Measurements from ENCODE around the gene PROSER2. TPM values are rescaled to one million over a fixed set of nuclear protein-coding genes. Genes with fewer than 3 reads are reported as not detected.

Gene PROSER2
- polyA plus RNA-seq, 12 donors, result 2.7 to 13.4 (median 3.7) TPM; not detected in 1

DNA sequence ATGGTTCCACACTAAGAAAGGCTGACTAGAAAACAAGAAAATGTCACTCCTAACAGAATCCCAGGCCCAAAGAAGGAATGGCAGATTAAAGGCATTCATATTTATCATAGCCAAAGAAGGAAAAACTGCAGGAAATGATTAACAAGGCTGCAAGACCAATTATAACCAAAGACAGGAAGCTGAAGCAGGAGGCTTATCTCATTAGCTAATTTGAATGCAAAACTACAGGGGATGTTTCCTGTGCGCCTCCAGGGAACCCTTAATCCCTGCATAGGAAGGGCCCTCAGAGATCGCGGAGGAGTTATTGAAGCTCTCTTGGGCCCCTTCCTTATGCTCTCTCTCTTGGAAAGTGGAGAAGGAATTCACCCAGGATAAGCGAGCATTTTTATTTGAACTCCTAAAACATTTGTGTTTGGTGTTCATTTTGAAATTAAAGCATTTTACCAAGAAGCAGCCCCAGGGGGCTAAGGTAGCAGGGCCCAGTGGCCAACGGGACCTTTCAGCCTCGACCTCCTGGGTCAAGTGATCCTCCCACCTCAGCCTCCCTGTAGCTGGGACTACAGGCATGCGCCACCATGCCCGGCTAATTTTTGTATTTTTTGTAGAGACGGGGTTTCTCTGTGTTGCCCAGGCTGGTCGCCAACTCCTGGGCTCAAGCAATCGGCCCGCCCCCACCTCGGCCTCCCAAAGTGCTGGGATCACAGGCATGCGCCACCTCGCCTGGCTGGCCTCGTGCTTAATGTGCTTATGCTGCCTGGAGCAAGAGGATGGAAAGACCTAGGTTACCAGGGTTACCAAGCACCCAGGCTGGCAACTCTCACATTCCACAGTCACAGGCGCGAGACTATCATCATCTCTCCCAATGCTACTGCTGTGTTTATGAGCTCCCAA, 24.1 kb upstream of the PROSER2 start:
- DNase-seq, result no peak

DNA sequence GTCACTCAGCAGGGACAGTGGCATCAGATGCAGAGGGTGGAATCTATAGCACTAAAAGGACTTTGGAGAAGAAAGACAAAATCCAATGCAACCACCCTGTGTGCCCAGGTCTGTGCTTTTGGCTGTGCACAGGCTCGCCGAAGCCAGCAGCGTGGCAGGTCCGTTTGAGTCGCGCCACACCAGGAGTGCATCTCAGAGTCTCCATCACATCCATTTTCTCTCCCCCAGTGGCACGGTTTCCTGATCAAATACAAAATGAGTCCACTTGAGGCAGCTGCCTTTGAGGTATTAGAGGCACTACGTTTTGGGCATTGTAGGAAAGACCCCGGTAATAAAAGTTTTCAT, 23.4 kb upstream of the PROSER2 start:
- DNase-seq, result no peak

DNA sequence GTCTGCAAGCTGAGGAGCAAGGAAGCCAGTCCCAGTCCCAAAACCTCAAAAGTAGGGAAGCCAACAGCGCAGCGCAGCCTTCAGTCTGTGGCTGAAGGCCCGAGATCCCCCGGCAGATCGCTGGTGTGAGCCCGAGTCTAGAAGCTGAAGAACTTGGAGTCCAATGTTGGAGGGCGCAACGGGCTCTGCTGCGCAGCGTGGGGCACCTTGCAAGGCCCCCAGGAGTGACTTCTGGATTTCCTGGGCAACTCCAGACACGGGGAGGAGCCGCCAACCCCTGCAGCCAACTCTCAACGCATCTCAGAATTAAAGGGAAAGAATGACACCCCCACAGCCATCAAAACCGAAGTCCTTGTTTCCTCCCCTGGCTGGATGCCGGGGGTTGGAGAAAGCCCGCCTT, 18.8 kb upstream of the PROSER2 start:
- DNase-seq, result no peak

DNA sequence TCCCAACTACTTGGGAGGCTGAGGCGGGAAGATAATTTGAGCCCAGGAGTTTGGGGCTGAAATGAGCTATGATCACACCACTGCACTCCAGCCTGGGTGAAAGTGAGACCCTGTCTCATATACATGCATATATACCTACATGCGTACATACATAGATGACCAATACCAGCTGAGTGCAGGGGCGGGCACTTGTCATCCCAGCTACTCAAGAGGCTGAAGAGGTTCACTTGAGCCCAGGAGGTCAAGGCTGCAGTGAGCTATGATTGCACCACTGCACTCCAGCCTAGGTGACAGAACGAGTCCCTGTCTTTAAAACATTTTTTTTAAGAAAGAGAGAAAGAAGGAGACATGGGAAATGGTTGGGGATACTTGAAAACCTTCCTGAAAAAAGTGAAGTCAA, 17.4 kb upstream of the PROSER2 start:
- DNase-seq, result no peak

DNA sequence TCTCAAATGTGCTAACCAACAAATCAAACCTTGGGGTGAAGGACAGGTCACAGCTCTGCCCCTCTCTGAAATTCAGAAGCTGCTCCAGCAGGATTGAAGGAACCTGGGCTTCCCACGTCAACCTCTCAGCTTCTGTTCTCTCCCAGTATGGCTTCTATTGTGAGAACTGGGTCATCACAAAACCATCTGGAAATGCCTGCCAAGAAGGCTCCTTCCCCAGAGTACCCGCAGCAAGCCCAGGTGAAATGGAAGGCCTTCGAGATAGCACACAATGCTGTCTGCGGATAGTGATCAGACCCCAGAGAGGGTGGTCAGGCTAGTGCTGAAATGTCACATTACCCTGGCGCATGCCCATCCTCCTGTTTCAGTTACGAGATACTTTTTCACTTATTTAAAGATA, 16.4 kb upstream of the PROSER2 start:
- no peak for DNase-seq

DNA sequence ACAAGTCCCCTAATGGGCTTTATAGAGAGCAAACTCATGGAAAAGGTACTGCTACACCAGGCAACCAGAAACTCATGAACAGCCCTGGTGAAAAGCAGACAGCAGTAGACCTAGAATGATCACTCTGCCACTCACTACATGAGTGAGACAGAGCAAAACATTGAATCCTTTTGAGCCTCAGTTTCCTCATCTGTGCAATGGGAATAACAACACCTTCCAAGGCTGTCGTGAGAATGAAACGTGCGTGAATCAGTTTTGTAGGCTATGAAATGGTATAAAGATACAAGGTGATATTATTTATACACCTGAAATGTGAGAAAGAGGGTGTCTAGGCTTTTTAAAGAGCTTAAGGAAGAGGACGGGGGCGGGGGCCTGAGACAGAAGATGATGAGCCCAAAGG, 14.3 kb upstream of the PROSER2 start:
- DNase-seq, result no peak

DNA sequence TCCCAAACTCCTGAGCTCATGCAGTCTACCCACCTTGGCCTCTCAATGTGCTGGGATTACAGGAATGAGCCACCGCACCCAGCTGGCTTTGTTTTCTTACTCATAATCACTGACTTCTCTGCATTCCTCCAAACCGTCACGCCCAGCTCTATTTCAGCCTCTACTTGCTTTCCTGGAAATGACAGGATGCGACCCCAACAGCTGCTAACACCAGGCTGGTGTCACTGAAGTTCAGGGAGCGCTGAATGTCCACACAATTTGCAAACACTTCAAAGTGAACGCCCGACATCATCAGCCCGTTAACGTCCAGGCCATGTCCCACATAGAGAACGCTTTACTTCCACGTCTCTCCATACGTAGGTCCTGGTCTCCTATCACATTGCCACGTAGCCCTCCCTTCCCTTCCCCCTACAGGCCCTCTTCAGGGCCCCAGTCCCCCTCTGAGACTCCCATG, 12.8 kb upstream of the PROSER2 start:
- DNase-seq, result no peak

DNA sequence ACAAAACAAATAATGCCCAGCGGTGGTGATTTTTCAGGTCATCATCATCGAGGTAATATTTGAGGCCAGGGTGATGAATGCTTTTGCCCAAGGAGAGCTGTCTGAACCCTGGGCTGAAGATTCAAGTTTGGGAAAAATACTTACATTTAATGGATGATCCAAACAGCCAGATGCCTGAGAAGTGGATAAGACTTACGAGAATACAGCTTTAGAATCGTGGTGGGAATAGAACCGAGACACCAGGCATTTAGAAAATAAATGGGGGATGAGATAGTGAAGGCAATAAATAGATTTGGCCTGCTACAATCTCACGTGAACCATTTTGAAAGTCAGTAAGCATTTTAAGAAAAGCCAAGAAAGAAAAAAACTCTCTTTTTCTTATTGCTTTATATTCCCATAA, 12.2 kb upstream of the PROSER2 start:
- DNase-seq, result no peak

DNA sequence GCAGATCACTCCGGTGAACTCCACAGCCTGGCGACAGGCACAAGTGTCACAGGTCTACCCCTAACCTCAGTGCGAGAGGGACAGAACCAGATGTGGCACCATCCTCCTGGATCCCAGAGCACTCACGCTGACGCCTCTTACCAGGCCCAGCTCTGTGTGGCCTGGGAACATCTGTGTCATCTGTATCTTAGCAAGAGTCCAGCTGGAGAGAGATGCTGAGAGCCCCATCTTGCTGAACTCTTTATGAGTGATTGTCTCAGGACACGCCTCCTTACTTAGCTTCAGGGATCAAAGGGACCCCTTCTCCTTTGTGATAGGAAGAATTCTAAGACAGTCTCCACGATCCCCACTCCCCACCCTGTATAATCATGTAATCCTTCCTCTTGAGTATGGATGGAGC, 10.0 kb upstream of the PROSER2 start:
- DNase-seq, result no peak

DNA sequence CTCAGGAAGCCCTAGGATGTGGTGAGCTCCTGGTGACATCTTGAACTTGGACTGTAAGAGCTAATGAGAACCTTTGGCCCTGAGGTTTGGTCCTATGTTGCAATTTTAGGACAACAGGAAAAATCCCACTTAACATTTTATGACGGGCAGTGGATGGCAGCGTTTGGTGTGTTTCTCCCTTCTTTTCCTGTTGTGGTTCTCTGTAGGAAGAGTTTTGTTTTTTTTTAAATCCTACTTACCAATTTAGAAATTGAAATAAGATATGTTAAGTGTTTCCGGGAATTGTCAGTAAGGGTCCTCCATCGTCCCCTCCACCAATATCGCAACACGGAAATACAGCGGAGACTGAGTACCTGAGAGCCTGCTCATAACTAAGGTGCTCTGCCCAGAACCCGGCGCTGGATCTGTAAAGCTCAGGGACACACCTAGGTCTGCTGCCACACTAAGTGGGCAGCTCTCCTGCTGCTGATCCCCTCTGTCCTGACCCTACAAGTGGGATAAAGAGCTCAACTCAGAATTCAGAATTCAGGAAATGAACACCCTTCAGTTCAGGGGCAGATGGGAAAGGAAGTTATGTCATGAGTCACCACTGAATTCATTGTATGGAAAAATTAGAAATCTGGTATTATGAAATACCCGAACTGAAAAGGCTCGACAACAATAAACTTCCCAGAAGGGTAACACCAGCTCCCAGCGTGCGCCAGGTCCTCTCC, 9.1 kb upstream of the PROSER2 start:
- no peak for DNase-seq

DNA sequence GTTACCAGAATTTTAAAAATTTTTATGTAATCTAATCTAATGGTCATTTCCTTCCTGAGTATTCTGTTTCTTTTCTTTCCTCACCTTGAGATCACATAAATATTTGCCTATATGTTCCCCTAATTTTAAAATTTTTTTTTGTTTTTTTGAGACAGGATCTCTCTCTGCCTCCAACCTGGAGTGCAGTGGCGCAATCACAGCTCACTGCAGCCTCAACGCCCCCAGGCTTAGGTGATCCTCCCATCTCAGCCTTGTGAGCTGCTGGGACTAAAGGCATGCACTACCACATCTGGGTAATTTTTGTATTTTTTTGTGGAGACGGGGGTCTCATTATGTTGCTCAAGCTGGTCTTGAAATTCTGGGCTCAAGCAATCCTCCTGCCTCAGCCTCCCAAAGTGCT, 4.1 kb upstream of the PROSER2 start:
- DNase-seq, result no peak

DNA sequence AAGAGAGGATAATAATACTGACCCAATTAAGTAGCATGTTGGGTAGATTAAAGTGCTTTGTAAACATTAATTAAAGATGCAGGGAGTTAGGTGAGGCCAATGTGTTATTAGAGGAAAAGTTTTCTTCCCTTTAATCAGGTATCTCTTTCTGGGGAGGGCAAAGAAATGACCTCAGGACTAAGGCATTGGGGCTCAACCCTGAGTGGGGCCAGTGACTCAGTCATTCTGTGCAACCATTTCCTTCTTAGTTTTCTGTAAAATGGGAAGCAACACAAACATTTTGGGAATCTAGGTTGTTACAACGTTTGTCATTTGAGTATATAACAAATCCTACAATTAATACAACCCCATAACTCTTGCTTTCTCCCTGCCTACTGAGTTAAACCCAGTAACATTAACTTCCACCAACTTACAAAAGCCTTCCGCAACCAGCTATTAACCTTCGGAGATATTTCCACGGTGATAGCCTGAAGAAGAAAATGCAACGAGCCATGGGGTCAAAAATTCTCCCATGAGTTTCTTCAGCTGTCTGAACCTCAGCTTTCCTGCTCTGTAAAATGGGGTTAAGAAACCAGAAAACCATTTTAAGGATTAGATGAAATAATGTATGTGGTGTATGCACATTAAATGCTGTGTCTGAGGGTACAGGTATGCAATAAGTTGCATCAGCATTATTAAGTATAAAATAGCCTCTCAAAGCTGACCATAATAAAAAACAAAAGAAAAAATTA, 965 bp upstream of the PROSER2 start:
- no peak for DNase-seq

DNA sequence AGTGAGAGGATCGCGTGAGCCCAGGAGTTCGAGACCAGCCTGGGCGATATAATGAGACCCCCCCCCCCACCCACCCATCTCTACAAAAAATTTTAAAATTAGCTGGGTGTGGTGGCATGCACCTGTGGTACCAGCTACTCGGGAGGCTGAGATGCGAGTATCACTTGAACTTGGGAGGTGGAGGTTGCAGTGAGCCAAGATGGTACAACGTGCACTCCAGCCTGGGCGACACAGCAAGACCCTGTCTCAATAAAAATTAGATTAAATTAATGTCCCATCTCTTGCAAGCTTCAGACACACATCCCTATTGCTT, 391 bp upstream of the PROSER2 start:
- DNase-seq, result no peak

DNA sequence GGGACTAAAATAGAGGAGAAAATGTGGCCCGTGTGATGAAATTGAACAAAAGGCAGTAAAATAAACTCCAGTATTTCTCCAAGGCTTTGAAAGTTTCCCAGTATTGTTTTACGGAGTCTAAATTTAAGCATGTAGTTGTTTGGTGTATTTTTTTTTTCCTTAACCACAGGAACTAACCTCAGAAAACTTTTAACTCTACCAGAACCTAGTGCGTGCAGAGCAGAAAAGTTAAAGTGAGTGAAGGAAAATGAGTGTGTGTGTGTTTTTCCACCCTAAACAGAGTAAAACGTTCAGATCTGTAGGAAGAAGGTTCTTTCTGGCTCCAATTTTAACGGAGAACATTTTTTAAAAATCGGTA, 812 bp downstream of the PROSER2 start:
- no peak for DNase-seq

DNA sequence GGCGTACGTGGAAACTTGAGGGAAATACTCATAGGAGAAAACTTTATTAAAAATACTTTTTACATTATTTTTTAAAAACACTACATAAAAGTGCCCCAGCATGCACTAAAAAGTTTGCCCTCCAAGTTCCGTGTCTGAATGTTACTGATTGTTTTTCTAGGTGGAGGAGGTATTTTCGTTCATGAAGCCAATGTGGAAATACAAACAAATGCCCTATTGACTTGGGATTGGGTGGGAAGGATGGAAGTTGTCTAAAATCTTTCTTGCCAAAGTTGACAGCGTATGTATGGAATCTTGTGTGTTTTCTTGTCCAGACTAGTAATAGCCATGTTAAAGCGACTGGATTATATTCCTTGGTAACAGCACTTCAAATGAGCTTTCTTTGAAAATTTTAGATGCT, 1.2 kb downstream of the PROSER2 start:
- no peak for DNase-seq

DNA sequence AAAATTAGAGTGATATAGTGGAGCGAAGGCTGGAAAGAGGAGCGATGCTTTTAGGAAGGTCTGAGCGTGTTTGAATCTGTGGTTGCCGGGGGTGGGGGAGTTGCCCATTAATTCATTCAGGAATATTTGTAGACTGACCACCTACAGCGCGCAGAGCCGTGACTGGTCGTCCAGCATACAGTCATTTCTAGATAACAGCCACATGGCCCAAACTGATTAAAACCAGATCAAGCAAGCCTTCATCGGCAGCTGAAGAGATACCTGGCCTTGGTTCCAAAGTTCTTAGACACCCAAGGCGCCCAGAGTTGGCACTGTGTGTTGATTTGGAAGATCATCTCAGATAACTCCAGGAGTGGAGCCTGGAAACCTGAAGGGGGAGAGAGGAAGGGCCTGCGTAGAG, 1.7 kb downstream of the PROSER2 start:
- no peak for DNase-seq

DNA sequence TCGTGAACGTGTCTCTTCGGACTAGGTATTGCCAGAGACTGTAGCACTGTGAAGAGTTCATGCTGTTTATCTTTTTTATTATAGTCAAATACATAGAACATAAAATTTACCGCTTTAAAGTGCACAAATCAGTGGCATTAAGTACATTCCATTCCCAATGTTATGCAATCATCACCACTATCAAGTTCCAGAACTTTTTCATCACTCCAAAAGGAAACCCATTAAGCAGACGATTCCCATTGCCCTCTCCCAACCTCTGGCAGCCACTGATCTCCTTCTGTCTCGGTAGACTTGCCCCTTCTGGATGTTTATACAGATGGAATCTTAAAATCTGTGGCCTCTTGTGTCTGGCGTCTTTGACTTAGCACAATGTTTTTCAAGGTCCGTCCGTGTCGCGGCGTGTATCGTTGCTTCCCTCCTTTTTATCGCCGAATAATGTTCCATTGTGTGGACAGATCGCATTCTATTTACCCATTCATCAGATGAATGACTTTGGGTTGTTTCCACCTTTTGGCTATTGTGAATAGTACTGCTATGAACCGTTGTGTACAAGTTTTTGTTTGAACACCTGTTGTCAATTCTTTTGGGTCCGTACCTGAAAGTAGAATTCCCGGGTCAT, 2.7 kb downstream of the PROSER2 start:
- no peak for DNase-seq

DNA sequence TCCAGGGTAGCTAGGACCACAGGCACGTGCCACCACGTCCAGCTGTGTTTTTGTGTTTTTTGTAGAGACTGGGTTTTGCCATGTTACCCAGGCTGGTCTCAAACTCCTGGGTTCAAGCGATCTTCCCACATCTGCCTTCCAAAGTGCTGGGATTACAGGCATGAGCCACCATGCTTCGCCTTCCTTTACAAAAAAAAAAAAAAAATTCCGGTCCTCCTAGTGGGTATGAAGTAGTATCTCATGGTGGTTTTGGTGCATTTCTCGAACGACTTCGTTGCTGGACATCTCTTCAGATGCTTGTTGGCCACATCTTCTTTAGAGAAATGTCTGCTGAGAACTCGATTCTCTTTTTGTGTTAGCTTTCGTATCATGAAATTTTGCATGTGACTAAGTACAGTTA, 3.9 kb downstream of the PROSER2 start:
- no peak for DNase-seq

DNA sequence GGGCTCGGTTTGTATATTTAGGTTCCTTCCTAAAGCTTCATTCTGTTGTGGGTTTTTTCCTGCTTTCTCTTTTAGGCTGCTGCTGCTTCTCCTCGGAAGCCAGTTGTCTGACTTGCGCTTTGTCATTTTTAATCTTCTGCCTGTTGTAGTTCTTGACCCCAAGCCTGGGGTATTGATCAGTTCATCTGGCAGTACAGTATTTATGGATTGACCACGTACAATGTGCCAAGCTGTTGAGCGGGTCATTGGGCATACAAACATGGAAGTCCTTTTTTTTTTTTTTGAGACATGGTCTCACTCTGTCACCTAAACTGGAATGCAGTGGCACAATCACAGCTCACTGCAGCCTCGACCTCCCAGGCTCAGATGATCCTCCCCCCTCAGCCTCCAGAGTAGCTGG, 4.3 kb downstream of the PROSER2 start:
- no peak for DNase-seq

DNA sequence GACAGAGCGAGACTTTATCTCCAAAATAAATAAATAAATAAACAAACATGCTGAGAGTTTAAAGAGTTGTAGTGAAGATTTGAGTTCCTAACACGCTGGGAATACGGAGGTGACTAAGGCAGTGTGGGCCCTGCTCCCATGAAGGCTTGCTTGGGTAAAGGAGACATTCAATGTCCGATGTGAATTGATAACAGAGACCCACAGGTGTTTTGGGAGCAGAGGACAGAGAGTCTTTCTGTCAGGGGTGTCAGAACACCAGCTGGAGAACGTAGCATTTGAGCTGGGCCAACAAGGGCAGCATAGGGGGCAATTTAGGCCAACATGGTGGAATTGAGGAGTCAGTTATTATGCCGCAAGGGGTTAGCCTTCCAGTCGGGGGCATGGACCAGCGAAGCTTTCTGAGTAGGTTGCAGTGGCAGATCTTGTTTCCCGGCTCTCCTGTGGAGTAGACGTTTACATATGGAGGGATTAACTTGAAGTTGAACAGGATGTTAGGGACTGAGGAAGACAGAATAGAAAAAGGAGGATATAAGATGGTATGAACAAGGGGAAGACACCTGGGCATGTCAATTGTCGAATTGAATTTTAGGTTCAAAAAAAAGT, 5.6 kb downstream of the PROSER2 start:
- no peak for DNase-seq

DNA sequence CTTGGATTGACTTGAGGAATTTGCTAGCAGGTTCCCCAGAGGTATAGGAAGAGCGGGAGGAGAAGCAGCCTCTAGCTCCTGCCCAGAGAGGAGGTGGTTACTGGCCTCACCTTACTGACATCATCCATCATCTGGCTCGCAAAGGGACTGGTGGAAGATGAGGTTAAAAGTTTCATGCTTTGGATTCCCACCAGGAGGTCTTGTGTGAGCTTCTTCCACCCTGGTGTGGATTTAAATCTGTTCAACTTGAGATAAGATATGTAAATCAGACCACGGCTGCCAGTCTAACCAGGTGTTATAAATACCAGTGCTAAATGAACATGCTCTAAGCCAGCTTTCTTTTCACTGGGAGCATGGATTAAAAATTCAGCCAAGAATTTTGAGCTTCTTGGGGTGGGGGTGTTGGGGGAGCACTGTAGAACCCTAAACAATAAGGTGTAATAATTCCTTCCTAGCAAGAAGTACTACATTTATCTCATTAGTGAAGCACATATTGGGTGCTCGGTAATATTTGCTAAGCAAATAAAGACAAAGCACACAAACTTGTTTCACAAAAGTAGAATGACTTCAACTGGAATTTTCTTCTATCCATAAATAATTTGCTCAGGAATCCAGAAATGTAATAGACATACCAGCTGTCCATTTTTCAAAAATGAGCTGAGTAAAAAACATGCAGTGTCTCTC, 7.8 kb downstream of the PROSER2 start:
- no peak for DNase-seq

DNA sequence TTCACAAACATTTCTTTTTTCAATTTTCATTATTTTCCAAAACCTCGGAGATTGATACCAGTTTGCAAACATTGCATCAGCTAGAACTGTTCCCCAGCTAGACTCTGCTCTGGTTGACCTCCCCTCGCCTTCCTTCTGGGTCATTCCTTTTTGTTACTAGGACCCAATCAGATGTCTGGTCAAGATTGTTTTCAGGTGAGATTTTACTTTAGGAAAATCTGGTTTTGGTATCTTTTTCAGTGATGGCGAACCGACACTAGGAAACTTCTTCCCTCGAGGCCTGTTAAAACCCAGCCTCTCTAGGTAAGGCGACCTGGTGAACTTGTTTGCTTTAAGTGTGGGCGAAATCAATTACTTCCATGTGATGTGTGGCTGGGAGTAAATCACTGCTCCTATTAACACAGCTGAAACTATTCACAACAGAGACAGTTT, 8.4 kb downstream of the PROSER2 start:
- no peak for DNase-seq

Measured in muscle of arm (tissue), 12 donors.